OCI-LY1 (cell line): Measurements from ENCODE around the gene MLLT3.

ENCODE experiments used
- EZH2 ChIP-seq: fragments of 200-600 bp; sonication (generic), shearing (Covaris generic); IDR thresholded peaks from 2 replicates; pipeline ENCODE4 v1.8.0; 2017; ENCODE audit warnings: borderline replicate concordance, mixed run types, mild to moderate bottlenecking, antibody characterized with exemption, low read length, moderate library complexity, mixed read lengths
- TF ChIP-seq, protein P1 (sequence below): fragments of 200-600 bp; sonication (generic), shearing (Covaris generic); IDR thresholded peaks from 2 replicates; pipeline ENCODE4 v1.5.1; 2017; ENCODE audit warnings: mild to moderate bottlenecking, antibody characterized with exemption, low read length, moderate library complexity, mixed read lengths

DNA sequence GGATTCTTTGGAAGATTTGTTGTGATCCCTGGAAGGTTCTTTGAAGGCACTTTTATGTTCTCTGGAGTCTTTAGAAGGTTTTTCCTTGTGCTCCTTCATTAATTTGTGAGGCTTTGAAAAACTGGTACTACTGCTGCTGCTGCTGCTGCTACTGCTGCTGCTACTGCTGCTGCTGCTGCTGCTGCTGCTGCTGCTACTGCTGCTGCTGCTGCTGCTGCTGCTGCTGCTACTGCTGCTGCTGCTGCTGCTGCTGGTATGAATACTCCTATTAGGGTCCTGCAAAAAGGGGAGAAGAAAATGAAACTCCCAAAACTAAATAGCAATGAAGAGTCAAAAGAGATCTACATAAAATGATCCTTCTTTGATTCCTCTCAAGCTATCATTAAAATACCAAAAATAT lies 208.1 kb downstream of the MLLT3 start:
- TF ChIP-seq, protein P1, sequence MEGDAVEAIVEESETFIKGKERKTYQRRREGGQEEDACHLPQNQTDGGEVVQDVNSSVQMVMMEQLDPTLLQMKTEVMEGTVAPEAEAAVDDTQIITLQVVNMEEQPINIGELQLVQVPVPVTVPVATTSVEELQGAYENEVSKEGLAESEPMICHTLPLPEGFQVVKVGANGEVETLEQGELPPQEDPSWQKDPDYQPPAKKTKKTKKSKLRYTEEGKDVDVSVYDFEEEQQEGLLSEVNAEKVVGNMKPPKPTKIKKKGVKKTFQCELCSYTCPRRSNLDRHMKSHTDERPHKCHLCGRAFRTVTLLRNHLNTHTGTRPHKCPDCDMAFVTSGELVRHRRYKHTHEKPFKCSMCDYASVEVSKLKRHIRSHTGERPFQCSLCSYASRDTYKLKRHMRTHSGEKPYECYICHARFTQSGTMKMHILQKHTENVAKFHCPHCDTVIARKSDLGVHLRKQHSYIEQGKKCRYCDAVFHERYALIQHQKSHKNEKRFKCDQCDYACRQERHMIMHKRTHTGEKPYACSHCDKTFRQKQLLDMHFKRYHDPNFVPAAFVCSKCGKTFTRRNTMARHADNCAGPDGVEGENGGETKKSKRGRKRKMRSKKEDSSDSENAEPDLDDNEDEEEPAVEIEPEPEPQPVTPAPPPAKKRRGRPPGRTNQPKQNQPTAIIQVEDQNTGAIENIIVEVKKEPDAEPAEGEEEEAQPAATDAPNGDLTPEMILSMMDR = no peak
- TF ChIP-seq EZH2 = no peak
